Activated CD4-positive, alpha-beta T cell treated with anti-CD3 and anti-CD28 coated beads, Interleukin-2, amount 10 ng/mL, durations not matched to agents 7 days and 5 days (primary cell): ENCODE results near the gene PPID. TPM values are rescaled to one million over a fixed set of nuclear protein-coding genes. Genes with fewer than 3 reads are reported as not detected.
A peak's percentile ranks its signal among the peaks of the same experiment; 100 is the strongest.
"Not testable (repeated sequence)": the region's sequence is repeated elsewhere in the genome, so short reads cannot be mapped to it uniquely, and the experiment has no call there.

ENCODE experiments used
- CTCF ChIA-PET: fragments of 350-600 bp; sonication (Branson Sonifier 250); formaldehyde crosslinking; loops from one replicate; lab custom pipeline; 2021; ENCODE audit warnings: antibody characterized with exemption; lab: Charles Lee
- POLR2A ChIA-PET: fragments of 350-600 bp; sonication (Branson Sonifier 250); formaldehyde crosslinking; loops from one replicate; lab custom pipeline; 2021; ENCODE audit warnings: antibody characterized with exemption; lab: Charles Lee
- DNase-seq: peaks from one replicate; pipeline ENCODE4 v3.0.0-alpha.2; 2020
- H3K27ac Mint-ChIP-seq: one replicate; pipeline ENCODE4 v1.8.0; 2021; ENCODE audit warnings: mild to moderate bottlenecking, moderate library complexity, mixed read lengths
- H3K27me3 Mint-ChIP-seq: one replicate; pipeline ENCODE4 v1.8.0; 2021; ENCODE audit warnings: mixed read lengths
- H3K36me3 Mint-ChIP-seq: one replicate; pipeline ENCODE4 v1.8.0; 2021; ENCODE audit warnings: low read depth, mixed read lengths
- H3K4me1 Mint-ChIP-seq: one replicate; pipeline ENCODE4 v1.8.0; 2021; ENCODE audit warnings: mixed read lengths
- H3K4me3 Mint-ChIP-seq: one replicate; pipeline ENCODE4 v1.8.0; 2021; ENCODE audit warnings: mild to moderate bottlenecking, moderate library complexity, mixed read lengths
- H3K9me3 Mint-ChIP-seq: one replicate; pipeline ENCODE4 v1.8.0; 2021; ENCODE audit warnings: mixed read lengths
- total RNA-seq, 2 experiments: library from RNA; stranded (reverse); gene quantifications; one replicate each; pipeline ENCODE4 v1.2.3, GENCODE V29; 2021

Gene PPID
- total RNA-seq, 2 experiments from 2014 or later = 35.5 to 41.3 TPM

GRCh38 chr4:158724637-158725036 is 1.4 kb upstream of the PPID start:
- POLR2A ChIA-PET = no interaction called here

GRCh38 chr4:158722291-158722916 is 792 bp downstream of the PPID start:
- H3K36me3 Mint-ChIP-seq = peaks cover 37% of the 10 kb centered on the region
- no peaks in the 10 kb centered on the region for H3K9me3 Mint-ChIP-seq
- CTCF ChIA-PET = no interaction called here
- POLR2A ChIA-PET = interaction anchor here (0.5 kb wide), 1 partner anchor 484 kb away, joined by 3 read pairs; no protein-coding TSS in a partner anchor
- peak overlapping the region; percentile 96 for H3K27ac Mint-ChIP-seq
- no peak for DNase-seq
- H3K4me1 Mint-ChIP-seq = peaks cover 52% of the 10 kb centered on the region
- peak overlapping the region; percentile 86 for H3K4me3 Mint-ChIP-seq
- H3K27me3 Mint-ChIP-seq = no peaks in the 10 kb centered on the region

More at GRCh38 chr4:158724637-158725036, 1.4 kb upstream of the PPID start:
- CTCF ChIA-PET = interaction anchor here (0.7 kb wide), 1 partner anchor 480 kb away, joined by 3 read pairs; no protein-coding TSS in a partner anchor
- peaks cover 22% of the 10 kb centered on the region for H3K36me3 Mint-ChIP-seq
- no peak for DNase-seq
- peaks cover 56% of the 10 kb centered on the region for H3K4me1 Mint-ChIP-seq
- H3K9me3 Mint-ChIP-seq = no peaks in the 10 kb centered on the region
- H3K27ac Mint-ChIP-seq = peak overlapping the region; percentile 96
- H3K27me3 Mint-ChIP-seq = peaks cover 6% of the 10 kb centered on the region
- H3K4me3 Mint-ChIP-seq = peak overlapping the region; percentile 86

- ChIA-PET POLR2A (no interaction called here), CTCF (no interaction called here)
- H3K4me1 Mint-ChIP-seq = peaks cover 52% of the 10 kb centered on the region
- no peaks in the 10 kb centered on the region for H3K9me3 Mint-ChIP-seq
- H3K27ac Mint-ChIP-seq = peak overlapping the region; percentile 32
- H3K36me3 Mint-ChIP-seq = peaks cover 43% of the 10 kb centered on the region
- no peaks in the 10 kb centered on the region for H3K27me3 Mint-ChIP-seq
- no peak for DNase-seq
- peak overlapping the region; percentile 86 for H3K4me3 Mint-ChIP-seq
Observed at GRCh38 chr4:158721680-158722079, 1.5 kb downstream of the PPID start.

GRCh38 chr4:158715802-158716201 is 7.4 kb downstream of the PPID start:
- CTCF ChIA-PET = interaction anchor here (1.0 kb wide), 1 partner anchor 25 kb away, joined by 3 read pairs; no protein-coding TSS in a partner anchor
- Mint-ChIP-seq H3K4me3 (no peak overlapping the region), H3K27ac (no peak overlapping the region), H3K4me1 (peaks cover 20% of the 10 kb centered on the region), H3K27me3 (no peaks in the 10 kb centered on the region), H3K36me3 (peaks cover 71% of the 10 kb centered on the region), H3K9me3 (no peaks in the 10 kb centered on the region)
- DNase-seq = no peak
- POLR2A ChIA-PET = interaction anchor here (0.6 kb wide), 2 partner anchors 303 to 701 kb away, joined by 4 to 8 read pairs; no protein-coding TSS in a partner anchor

GRCh38 chr4:158714937-158715336 is 8.3 kb downstream of the PPID start:
- Mint-ChIP-seq H3K9me3 (no peaks in the 10 kb centered on the region), H3K4me1 (peaks cover 18% of the 10 kb centered on the region)
- CTCF ChIA-PET = interaction anchor here (1.0 kb wide), 1 partner anchor 16 kb away, joined by 3 read pairs; no protein-coding TSS in a partner anchor

GRCh38 chr4:158712622-158713021 is 10.6 kb downstream of the PPID start:
- H3K4me1 Mint-ChIP-seq, H3K9me3 Mint-ChIP-seq, DNase-seq, H3K27me3 Mint-ChIP-seq, POLR2A ChIA-PET, H3K4me3 Mint-ChIP-seq, H3K27ac Mint-ChIP-seq: not testable (repeated sequence)
- CTCF ChIA-PET = interaction anchor here (1.4 kb wide), 1 partner anchor 8 kb away, joined by 3 read pairs; no protein-coding TSS in a partner anchor
- peaks cover 70% of the 10 kb centered on the region for H3K36me3 Mint-ChIP-seq

More at GRCh38 chr4:158714937-158715336, 8.3 kb downstream of the PPID start:
- H3K27ac Mint-ChIP-seq = no peak overlapping the region
- DNase-seq = no peak
- no peaks in the 10 kb centered on the region for H3K27me3 Mint-ChIP-seq
- no peak overlapping the region for H3K4me3 Mint-ChIP-seq
- H3K36me3 Mint-ChIP-seq = peaks cover 74% of the 10 kb centered on the region
- POLR2A ChIA-PET = no interaction called here

GRCh38 chr4:158710814-158711213 is 12.4 kb downstream of the PPID start:
- Mint-ChIP-seq H3K36me3 (peaks cover 69% of the 10 kb centered on the region), H3K9me3 (no peaks in the 10 kb centered on the region), H3K4me3 (no peak overlapping the region), H3K27me3 (no peaks in the 10 kb centered on the region), H3K27ac (no peak overlapping the region), H3K4me1 (no peaks in the 10 kb centered on the region)
- ChIA-PET POLR2A (no interaction called here), CTCF (interaction anchor here (0.5 to 0.9 kb wide), 2 partner anchors 17 to 129 kb away, joined by 3 read pairs; no protein-coding TSS in a partner anchor)
- DNase-seq = no peak

- H3K36me3 Mint-ChIP-seq = peaks cover 28% of the 10 kb centered on the region
- H3K4me3 Mint-ChIP-seq = no peak overlapping the region
- no peaks in the 10 kb centered on the region for H3K4me1 Mint-ChIP-seq
- no peak for DNase-seq
- no peaks in the 10 kb centered on the region for H3K27me3 Mint-ChIP-seq
- H3K9me3 Mint-ChIP-seq = no peaks in the 10 kb centered on the region
- POLR2A ChIA-PET = no interaction called here
- CTCF ChIA-PET = no interaction called here
- H3K27ac Mint-ChIP-seq = no peak overlapping the region
Observed at GRCh38 chr4:158704274-158704673, 18.9 kb downstream of the PPID start.

GRCh38 chr4:158688813-158689212 is 34.4 kb downstream of the PPID start:
- H3K4me1 Mint-ChIP-seq = no peaks in the 10 kb centered on the region
- H3K27me3 Mint-ChIP-seq = no peaks in the 10 kb centered on the region
- no peak for DNase-seq
- H3K36me3 Mint-ChIP-seq = peaks cover 6% of the 10 kb centered on the region
- POLR2A ChIA-PET = no interaction called here
- no peak overlapping the region for H3K4me3 Mint-ChIP-seq
- CTCF ChIA-PET = no interaction called here
- H3K27ac Mint-ChIP-seq = no peak overlapping the region
- no peaks in the 10 kb centered on the region for H3K9me3 Mint-ChIP-seq

GRCh38 chr4:158682066-158682465 is 41.1 kb downstream of the PPID start:
- Mint-ChIP-seq H3K36me3 (no peaks in the 10 kb centered on the region), H3K9me3 (no peaks in the 10 kb centered on the region), H3K27me3 (no peaks in the 10 kb centered on the region), H3K4me1 (no peaks in the 10 kb centered on the region), H3K27ac (no peak overlapping the region), H3K4me3 (no peak overlapping the region)
- ChIA-PET POLR2A (no interaction called here), CTCF (no interaction called here)
- DNase-seq = no peak

GRCh38 chr4:158681629-158682028 is 41.6 kb downstream of the PPID start:
- Mint-ChIP-seq H3K4me3 (no peak overlapping the region), H3K27ac (no peak overlapping the region), H3K36me3 (no peaks in the 10 kb centered on the region), H3K4me1 (no peaks in the 10 kb centered on the region), H3K27me3 (no peaks in the 10 kb centered on the region), H3K9me3 (no peaks in the 10 kb centered on the region)
- CTCF ChIA-PET = no interaction called here
- POLR2A ChIA-PET = no interaction called here
- DNase-seq = no peak

GRCh38 chr4:158678767-158679166 is 44.4 kb downstream of the PPID start:
- Mint-ChIP-seq H3K9me3 (no peaks in the 10 kb centered on the region), H3K27ac (no peak overlapping the region), H3K4me1 (peaks cover 7% of the 10 kb centered on the region), H3K27me3 (no peaks in the 10 kb centered on the region), H3K36me3 (no peaks in the 10 kb centered on the region), H3K4me3 (no peak overlapping the region)
- ChIA-PET POLR2A (no interaction called here), CTCF (no interaction called here)
- DNase-seq = no peak

- Mint-ChIP-seq H3K36me3 (no peaks in the 10 kb centered on the region), H3K27me3 (no peaks in the 10 kb centered on the region), H3K4me3 (no peak overlapping the region), H3K4me1 (peaks cover 19% of the 10 kb centered on the region), H3K9me3 (no peaks in the 10 kb centered on the region), H3K27ac (no peak overlapping the region)
- POLR2A ChIA-PET = no interaction called here
- CTCF ChIA-PET = no interaction called here
- DNase-seq = no peak
Observed at GRCh38 chr4:158676076-158676475, 47.1 kb downstream of the PPID start.
